Neural cell (in vitro differentiated cells): ENCODE data around the gene NPAS3. TPM values are rescaled to one million over a fixed set of nuclear protein-coding genes. Genes with fewer than 3 reads are reported as not detected.

Experiments used
- H2AFZ ChIP-seq: fragments of 200-600, 300-800 bp; sonication (generic), shearing (Covaris generic); 2 replicates; pipeline ENCODE4 v1.6.0; 2014; ENCODE audit warnings: low read depth, mild to moderate bottlenecking, antibody characterized with exemption, low read length, moderate library complexity
- H3F3A ChIP-seq: fragments of 200-600 bp; shearing (Covaris generic); 2 replicates; pipeline ENCODE4 v1.6.1; 2016; ENCODE audit warnings: mild to moderate bottlenecking, moderate library complexity, mixed read lengths, antibody characterized with exemption, low read length; ENCODE audit not compliant: insufficient read depth, poor library complexity, severe bottlenecking
- H3K27ac ChIP-seq: fragments of 200-600, 300-800 bp; sonication (generic), shearing (Covaris generic); 2 replicates; pipeline ENCODE4 v1.5.1; 2014; ENCODE audit warnings: mild to moderate bottlenecking, low read length, moderate library complexity
- H3K27me3 ChIP-seq: fragments of 300-800, 200-600 bp; sonication (generic), shearing (Covaris generic); 2 replicates; pipeline ENCODE4 v1.6.0; 2014; ENCODE audit warnings: mild to moderate bottlenecking, low read depth, low read length, moderate library complexity; ENCODE audit not compliant: insufficient read depth
- H3K36me3 ChIP-seq: fragments of 300-800, 200-600 bp; sonication (generic), shearing (Covaris generic); 2 replicates; pipeline ENCODE4 v1.5.1; 2014; ENCODE audit warnings: mild to moderate bottlenecking, antibody characterized with exemption, low read length, moderate library complexity; ENCODE audit not compliant: insufficient read depth
- H3K4me2 ChIP-seq: fragments of 300-800, 200-600 bp; sonication (generic), shearing (Covaris generic); 2 replicates; pipeline ENCODE4 v1.6.0; 2014; ENCODE audit warnings: mild to moderate bottlenecking, low read length
- H3K4me3 ChIP-seq: fragments of 300-800, 200-600 bp; sonication (generic), shearing (Covaris generic); 2 replicates; pipeline ENCODE4 v1.5.1; 2014; ENCODE audit warnings: mild to moderate bottlenecking, low read length, moderate library complexity
- H3K79me2 ChIP-seq: fragments of 200-600 bp; shearing (Covaris generic); replicated peaks from 2 replicates; pipeline ENCODE4 v1.6.0; 2014; ENCODE audit warnings: mild to moderate bottlenecking, low read length, moderate library complexity; ENCODE audit not compliant: insufficient read depth
- H3K9ac ChIP-seq: fragments of 300-800, 200-600 bp; sonication (generic), shearing (Covaris generic); 2 replicates; pipeline ENCODE4 v1.6.1; 2016; ENCODE audit warnings: mild to moderate bottlenecking, low read length, mixed read lengths
- H3K9me2 ChIP-seq: fragments of 200-600 bp; shearing (Covaris generic); 2 replicates; pipeline ENCODE4 v1.6.1; 2016; ENCODE audit warnings: mild to moderate bottlenecking, low read length, mixed read lengths; ENCODE audit not compliant: insufficient read depth
- H3K9me3 ChIP-seq: fragments of 200-600, 300-800 bp; sonication (generic), shearing (Covaris generic); 2 replicates; pipeline ENCODE4 v1.6.1; 2016; ENCODE audit warnings: mild to moderate bottlenecking, mixed run types, low read length, moderate library complexity, mixed read lengths
- H4K20me1 ChIP-seq: fragments of 200-600 bp; shearing (Covaris generic); 2 replicates; pipeline ENCODE4 v1.6.1; 2016; ENCODE audit warnings: mild to moderate bottlenecking, mixed run types; ENCODE audit not compliant: insufficient read depth
- EP300 ChIP-seq: fragments of 450-650 bp; conservative IDR thresholded peaks from 2 replicates; pipeline ENCODE4 v1.6.1; 2014; ENCODE audit warnings: antibody characterized with exemption, mild to moderate bottlenecking, moderate library complexity; ENCODE audit not compliant: poor library complexity, severe bottlenecking
- EZH2 ChIP-seq: fragments of 200-600, 300-800 bp; shearing (Covaris generic), sonication (generic); IDR thresholded peaks from 2 replicates; pipeline ENCODE4 v1.6.1; 2014; ENCODE audit warnings: antibody characterized with exemption, low read length, borderline replicate concordance, mild to moderate bottlenecking; ENCODE audit not compliant: insufficient read depth, poor library complexity, severe bottlenecking
- MXI1 ChIP-seq: fragments of 450-650 bp; conservative IDR thresholded peaks from 2 replicates; pipeline ENCODE4 v1.6.1; 2014; ENCODE audit warnings: antibody characterized with exemption, mild to moderate bottlenecking; ENCODE audit not compliant: poor library complexity, severe bottlenecking
- POLR2AphosphoS5 ChIP-seq: IDR thresholded peaks from 2 replicates; pipeline ENCODE4 v1.6.1; 2012
- RAD21 ChIP-seq: fragments of 450-650 bp; conservative IDR thresholded peaks from 2 replicates; pipeline ENCODE4 v1.6.1; 2014; ENCODE audit warnings: antibody characterized with exemption, mild to moderate bottlenecking, moderate library complexity
- SMC3 ChIP-seq: fragments of 450-650 bp; conservative IDR thresholded peaks from 2 replicates; pipeline ENCODE4 v1.6.1; 2014; ENCODE audit warnings: antibody characterized with exemption, mild to moderate bottlenecking, moderate library complexity; ENCODE audit not compliant: poor library complexity
- TAF1 ChIP-seq: IDR thresholded peaks from 2 replicates; pipeline ENCODE4 v1.6.1; 2012; ENCODE audit warnings: low read depth
- polyA plus RNA-seq: library from polyadenylated mRNA; depleted of rRNA; stranded (reverse); fragments of >200 nt; gene quantifications from 2 replicates; pipeline ENCODE4 v1.2.3, GENCODE V29; 2014
- TF ChIP-seq, protein P1 (sequence below): IDR thresholded peaks from 2 replicates; pipeline ENCODE4 v1.6.1; 2012; ENCODE audit warnings: borderline replicate concordance
- TF ChIP-seq, protein P2 (sequence below): fragments of 450-650 bp; IDR thresholded peaks from 2 replicates; pipeline ENCODE4 v1.5.1; 2014; ENCODE audit warnings: antibody characterized with exemption, mild to moderate bottlenecking, moderate library complexity; ENCODE audit not compliant: poor library complexity, severe bottlenecking

Gene NPAS3
- polyA plus RNA-seq, 1 donor from 2014 or later: 1.3 TPM

DNA sequence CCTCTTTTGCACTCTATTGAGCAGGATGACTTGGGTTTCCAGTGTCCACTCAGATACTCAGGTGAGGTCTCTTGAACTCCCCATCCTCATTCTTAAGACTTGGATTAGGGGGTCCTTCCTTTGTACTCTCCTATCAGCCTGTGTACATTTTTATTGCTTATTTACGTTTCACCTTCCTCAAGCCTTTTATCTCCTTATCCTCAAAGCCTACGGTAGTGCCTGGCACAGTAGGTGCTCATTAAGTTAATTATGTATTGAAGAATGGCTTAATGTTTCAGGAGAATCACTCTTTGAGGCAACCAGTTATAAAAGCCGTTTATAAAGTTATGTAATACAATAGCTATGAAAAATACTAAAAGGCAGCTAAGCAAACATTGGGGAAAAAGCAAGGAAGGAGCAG, 315.7 kb downstream of the NPAS3 start:
- Histone ChIP-seq H4K20me1 (no peaks in the 10 kb centered on the region), H3K36me3 (no peaks in the 10 kb centered on the region), H3K9ac (no peak overlapping the region), H3K27ac (no peak overlapping the region), H3F3A (no peaks in the 10 kb centered on the region), H3K9me3 (no peaks in the 10 kb centered on the region), H3K4me3 (no peak overlapping the region), H3K27me3 (no peaks in the 10 kb centered on the region), H3K9me2 (no peaks in the 10 kb centered on the region), H3K79me2 (no peaks in the 10 kb centered on the region), H2AFZ (no peak overlapping the region), H3K4me2 (no peak overlapping the region)
- no peak for TF ChIP-seq SMC3
- no peak for TF ChIP-seq POLR2AphosphoS5
- TF ChIP-seq EP300: no peak
- TF ChIP-seq TAF1: no peak
- TF ChIP-seq, protein P1, sequence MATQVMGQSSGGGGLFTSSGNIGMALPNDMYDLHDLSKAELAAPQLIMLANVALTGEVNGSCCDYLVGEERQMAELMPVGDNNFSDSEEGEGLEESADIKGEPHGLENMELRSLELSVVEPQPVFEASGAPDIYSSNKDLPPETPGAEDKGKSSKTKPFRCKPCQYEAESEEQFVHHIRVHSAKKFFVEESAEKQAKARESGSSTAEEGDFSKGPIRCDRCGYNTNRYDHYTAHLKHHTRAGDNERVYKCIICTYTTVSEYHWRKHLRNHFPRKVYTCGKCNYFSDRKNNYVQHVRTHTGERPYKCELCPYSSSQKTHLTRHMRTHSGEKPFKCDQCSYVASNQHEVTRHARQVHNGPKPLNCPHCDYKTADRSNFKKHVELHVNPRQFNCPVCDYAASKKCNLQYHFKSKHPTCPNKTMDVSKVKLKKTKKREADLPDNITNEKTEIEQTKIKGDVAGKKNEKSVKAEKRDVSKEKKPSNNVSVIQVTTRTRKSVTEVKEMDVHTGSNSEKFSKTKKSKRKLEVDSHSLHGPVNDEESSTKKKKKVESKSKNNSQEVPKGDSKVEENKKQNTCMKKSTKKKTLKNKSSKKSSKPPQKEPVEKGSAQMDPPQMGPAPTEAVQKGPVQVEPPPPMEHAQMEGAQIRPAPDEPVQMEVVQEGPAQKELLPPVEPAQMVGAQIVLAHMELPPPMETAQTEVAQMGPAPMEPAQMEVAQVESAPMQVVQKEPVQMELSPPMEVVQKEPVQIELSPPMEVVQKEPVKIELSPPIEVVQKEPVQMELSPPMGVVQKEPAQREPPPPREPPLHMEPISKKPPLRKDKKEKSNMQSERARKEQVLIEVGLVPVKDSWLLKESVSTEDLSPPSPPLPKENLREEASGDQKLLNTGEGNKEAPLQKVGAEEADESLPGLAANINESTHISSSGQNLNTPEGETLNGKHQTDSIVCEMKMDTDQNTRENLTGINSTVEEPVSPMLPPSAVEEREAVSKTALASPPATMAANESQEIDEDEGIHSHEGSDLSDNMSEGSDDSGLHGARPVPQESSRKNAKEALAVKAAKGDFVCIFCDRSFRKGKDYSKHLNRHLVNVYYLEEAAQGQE: no peak
- TF ChIP-seq, protein P2, sequence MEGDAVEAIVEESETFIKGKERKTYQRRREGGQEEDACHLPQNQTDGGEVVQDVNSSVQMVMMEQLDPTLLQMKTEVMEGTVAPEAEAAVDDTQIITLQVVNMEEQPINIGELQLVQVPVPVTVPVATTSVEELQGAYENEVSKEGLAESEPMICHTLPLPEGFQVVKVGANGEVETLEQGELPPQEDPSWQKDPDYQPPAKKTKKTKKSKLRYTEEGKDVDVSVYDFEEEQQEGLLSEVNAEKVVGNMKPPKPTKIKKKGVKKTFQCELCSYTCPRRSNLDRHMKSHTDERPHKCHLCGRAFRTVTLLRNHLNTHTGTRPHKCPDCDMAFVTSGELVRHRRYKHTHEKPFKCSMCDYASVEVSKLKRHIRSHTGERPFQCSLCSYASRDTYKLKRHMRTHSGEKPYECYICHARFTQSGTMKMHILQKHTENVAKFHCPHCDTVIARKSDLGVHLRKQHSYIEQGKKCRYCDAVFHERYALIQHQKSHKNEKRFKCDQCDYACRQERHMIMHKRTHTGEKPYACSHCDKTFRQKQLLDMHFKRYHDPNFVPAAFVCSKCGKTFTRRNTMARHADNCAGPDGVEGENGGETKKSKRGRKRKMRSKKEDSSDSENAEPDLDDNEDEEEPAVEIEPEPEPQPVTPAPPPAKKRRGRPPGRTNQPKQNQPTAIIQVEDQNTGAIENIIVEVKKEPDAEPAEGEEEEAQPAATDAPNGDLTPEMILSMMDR: no peak
- no peak for TF ChIP-seq EZH2
- TF ChIP-seq MXI1: no peak
- no peak for TF ChIP-seq RAD21

DNA sequence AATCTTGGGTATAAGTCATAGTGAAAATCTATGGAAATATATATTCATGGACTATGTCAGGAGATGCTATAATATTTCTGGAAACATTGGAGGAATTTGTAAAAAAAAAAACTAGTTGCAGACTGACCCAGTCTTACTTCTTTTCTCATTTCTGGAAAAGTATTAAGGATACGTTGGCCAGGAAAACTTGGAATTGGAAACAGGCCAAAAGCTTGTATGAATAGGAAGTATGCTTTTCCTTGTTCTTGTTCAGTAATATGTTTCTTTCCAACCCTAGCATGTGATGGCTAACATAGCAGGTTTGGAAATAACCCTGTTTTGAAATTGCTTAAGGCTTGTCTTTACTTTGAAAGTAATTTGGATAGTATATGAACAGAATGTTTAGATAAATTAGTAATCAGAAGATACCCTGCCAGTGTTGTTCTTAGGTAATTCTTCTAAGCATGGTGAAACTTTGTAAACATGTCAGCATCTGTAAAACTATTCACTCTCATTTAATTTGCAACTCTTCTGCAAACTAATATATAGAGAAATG, 316.2 kb downstream of the NPAS3 start:
- Histone ChIP-seq H2AFZ (no peak overlapping the region), H3K9me3 (no peaks in the 10 kb centered on the region), H3F3A (no peaks in the 10 kb centered on the region), H3K79me2 (no peaks in the 10 kb centered on the region), H3K36me3 (no peaks in the 10 kb centered on the region), H3K27ac (no peak overlapping the region), H4K20me1 (no peaks in the 10 kb centered on the region), H3K9ac (no peak overlapping the region), H3K9me2 (no peaks in the 10 kb centered on the region), H3K4me2 (no peak overlapping the region), H3K27me3 (no peaks in the 10 kb centered on the region), H3K4me3 (no peak overlapping the region)
- no peak for TF ChIP-seq POLR2AphosphoS5

DNA sequence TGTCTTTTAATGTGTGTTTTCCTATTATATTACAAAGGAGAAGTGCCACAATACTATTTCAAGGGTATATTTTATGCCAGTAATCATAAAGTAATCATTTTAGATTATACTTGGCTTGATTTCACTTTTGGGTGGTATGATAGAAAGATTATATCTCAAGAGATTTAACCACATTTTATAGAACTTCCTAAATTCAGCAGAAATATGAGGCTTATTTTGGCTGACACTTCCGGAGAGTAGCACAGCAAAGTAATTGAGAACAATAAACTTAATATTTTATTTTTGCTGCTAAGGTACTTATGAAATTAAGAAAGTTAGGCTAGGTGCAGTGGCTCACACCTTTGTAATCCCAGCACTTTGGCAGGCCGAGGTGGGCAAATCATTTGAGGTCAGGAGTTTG, 319.1 kb downstream of the NPAS3 start:
- no peak overlapping the region for H3K27ac ChIP-seq
- no peak overlapping the region for H3K4me3 ChIP-seq
- H3K9me2 ChIP-seq: no peaks in the 10 kb centered on the region
- no peaks in the 10 kb centered on the region for H4K20me1 ChIP-seq
- no peak overlapping the region for H2AFZ ChIP-seq
- H3K9me3 ChIP-seq: no peaks in the 10 kb centered on the region
- no peaks in the 10 kb centered on the region for H3K36me3 ChIP-seq
- H3K4me2 ChIP-seq: no peak overlapping the region
- H3K79me2 ChIP-seq: no peaks in the 10 kb centered on the region
- no peak overlapping the region for H3K9ac ChIP-seq
- TF ChIP-seq POLR2AphosphoS5 (no peak), MXI1 (no peak), TAF1 (no peak), EP300 (no peak), SMC3 (no peak), RAD21 (no peak), EZH2 (no peak)
- TF ChIP-seq, protein P2: no peak
- TF ChIP-seq, protein P1: no peak
- H3K27me3 ChIP-seq: no peaks in the 10 kb centered on the region
- no peaks in the 10 kb centered on the region for H3F3A ChIP-seq
